ENCODE results near the gene NPTX1. TPM values are rescaled to one million over a fixed set of nuclear protein-coding genes. Genes with fewer than 3 reads are reported as not detected.

The NPTX1 gene
- total and polyA plus RNA-seq, 4 donors, result under 0.01 TPM; not detected in 3

DNA sequence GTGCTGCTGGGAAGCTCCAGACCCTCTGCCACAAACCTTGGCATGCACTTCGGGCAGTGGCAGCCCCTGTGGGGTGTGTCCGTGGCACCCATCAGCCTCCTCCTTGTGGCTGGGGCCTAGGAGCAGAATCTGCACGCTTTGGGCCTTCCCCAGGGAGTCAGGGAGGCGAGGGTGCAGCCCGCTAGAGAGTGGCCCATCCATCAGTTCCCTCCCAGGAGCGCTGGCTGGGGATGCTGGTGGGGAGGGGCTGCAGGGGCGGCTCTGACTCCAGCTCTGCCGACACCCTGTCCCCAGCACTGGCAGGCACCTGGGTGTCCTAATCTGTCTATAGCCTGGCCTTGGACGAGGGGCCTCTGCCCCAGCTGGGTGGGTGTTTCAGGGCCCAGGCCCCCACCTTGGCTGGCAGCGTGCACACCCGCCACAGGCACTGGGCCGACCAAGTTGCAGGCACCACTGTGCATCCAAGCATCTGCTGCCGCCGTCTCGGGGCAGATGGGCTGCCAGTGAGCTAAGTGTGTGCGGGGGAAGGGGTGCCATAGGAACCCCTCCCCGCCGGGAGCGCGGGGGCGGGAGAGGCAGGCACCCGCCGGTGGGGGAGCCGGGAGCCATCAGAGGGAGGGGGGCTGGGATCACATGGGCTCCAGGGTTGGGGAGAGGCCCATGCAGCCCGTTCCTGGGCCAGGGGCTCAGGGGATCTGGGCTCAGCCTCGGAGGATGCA, 31.2 kb downstream of the NPTX1 start:
- Histone ChIP-seq H3K27ac (ENCODE audit: low read depth in 1 of 2, low read length in 2 of 2) (no peak overlapping the region), H3K9me3 (ENCODE audit: control insufficient read depth in 4 of 4, low read length in 3 of 4) (no peaks in the 10 kb centered on the region), H3K36me3 (ENCODE audit: control insufficient read depth in 4 of 4, insufficient read depth in 3 of 4, low read depth in 1 of 4, low read length in 3 of 4) (peaks cover 0 to 1% (median 0%) of the 10 kb centered on the region in 4 donors), H3K9ac (ENCODE audit: low read depth in 1 of 2, low read length in 2 of 2) (no peak overlapping the region), H3K4me3 (ENCODE audit: low read depth in 1 of 3, low read length in 3 of 3) (no peak overlapping the region), H3K4me1 (ENCODE audit: control insufficient read depth in 4 of 4, insufficient read depth in 4 of 4, low read length in 3 of 4) (peaks cover 0 to 4% (median 0%) of the 10 kb centered on the region in 4 donors), H3K27me3 (ENCODE audit: control insufficient read depth in 4 of 4, insufficient read depth in 4 of 4, low read length in 3 of 4) (no peaks in the 10 kb centered on the region)
- TF ChIP-seq YY1 (IDR thresholded peaks at IDR 0.05) (no peak), SP1 (IDR thresholded peaks at IDR 0.05) (no peak), HNF4A (conservative IDR thresholded peaks at IDR 0.05) (no peak), GABPA (IDR thresholded peaks at IDR 0.05 in 1 of 2, conservative IDR thresholded peaks at IDR 0.05 in 1 of 2) (no peak), FOXA2 (IDR thresholded peaks at IDR 0.05) (no peak), CTCF (IDR thresholded peaks at IDR 0.05; ENCODE audit: low read depth, low read length, missing input control) (no peak), ATF3 (IDR thresholded peaks at IDR 0.05) (no peak), ZBTB33 (IDR thresholded peaks at IDR 0.05) (no peak), TAF1 (conservative IDR thresholded peaks at IDR 0.05) (no peak), JUND (IDR thresholded peaks at IDR 0.05) (no peak), RAD21 (IDR thresholded peaks at IDR 0.05) (no peak), EGR1 (IDR thresholded peaks at IDR 0.05; ENCODE audit: low read depth in 2 of 2) (no peak)
- TF ChIP-seq, protein P1, sequence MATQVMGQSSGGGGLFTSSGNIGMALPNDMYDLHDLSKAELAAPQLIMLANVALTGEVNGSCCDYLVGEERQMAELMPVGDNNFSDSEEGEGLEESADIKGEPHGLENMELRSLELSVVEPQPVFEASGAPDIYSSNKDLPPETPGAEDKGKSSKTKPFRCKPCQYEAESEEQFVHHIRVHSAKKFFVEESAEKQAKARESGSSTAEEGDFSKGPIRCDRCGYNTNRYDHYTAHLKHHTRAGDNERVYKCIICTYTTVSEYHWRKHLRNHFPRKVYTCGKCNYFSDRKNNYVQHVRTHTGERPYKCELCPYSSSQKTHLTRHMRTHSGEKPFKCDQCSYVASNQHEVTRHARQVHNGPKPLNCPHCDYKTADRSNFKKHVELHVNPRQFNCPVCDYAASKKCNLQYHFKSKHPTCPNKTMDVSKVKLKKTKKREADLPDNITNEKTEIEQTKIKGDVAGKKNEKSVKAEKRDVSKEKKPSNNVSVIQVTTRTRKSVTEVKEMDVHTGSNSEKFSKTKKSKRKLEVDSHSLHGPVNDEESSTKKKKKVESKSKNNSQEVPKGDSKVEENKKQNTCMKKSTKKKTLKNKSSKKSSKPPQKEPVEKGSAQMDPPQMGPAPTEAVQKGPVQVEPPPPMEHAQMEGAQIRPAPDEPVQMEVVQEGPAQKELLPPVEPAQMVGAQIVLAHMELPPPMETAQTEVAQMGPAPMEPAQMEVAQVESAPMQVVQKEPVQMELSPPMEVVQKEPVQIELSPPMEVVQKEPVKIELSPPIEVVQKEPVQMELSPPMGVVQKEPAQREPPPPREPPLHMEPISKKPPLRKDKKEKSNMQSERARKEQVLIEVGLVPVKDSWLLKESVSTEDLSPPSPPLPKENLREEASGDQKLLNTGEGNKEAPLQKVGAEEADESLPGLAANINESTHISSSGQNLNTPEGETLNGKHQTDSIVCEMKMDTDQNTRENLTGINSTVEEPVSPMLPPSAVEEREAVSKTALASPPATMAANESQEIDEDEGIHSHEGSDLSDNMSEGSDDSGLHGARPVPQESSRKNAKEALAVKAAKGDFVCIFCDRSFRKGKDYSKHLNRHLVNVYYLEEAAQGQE (IDR thresholded peaks at IDR 0.05), result no peak
- DNase-seq (ENCODE audit: low spot score), result no peak
- WGBS, result 76% methylated on average over 26 of the region's 26 CpGs

GRCh38 chr17:80444644-80444979, 31.8 kb downstream of the NPTX1 start:
- WGBS, result 79% methylated on average over 6 of the region's 6 CpGs
- no peak for DNase-seq (ENCODE audit: low spot score)
- TF ChIP-seq JUND (IDR thresholded peaks at IDR 0.05) (no peak), FOXA2 (IDR thresholded peaks at IDR 0.05) (no peak), GABPA (IDR thresholded peaks at IDR 0.05 in 1 of 2, conservative IDR thresholded peaks at IDR 0.05 in 1 of 2) (no peak), CTCF (IDR thresholded peaks at IDR 0.05; ENCODE audit: low read depth, low read length, missing input control) (no peak), HNF4A (conservative IDR thresholded peaks at IDR 0.05) (no peak)
- TF ChIP-seq, protein P2, sequence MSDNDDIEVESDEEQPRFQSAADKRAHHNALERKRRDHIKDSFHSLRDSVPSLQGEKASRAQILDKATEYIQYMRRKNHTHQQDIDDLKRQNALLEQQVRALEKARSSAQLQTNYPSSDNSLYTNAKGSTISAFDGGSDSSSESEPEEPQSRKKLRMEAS (IDR thresholded peaks at IDR 0.05), result no peak
- peaks cover 0 to 1% (median 0%) of the 10 kb centered on the region in 4 donors for H3K36me3 ChIP-seq (ENCODE audit: control insufficient read depth in 4 of 4, insufficient read depth in 3 of 4, low read depth in 1 of 4, low read length in 3 of 4)
- no peak overlapping the region for H3K4me3 ChIP-seq (ENCODE audit: low read depth in 1 of 3, low read length in 3 of 3)
- no peaks in the 10 kb centered on the region for H3K9me3 ChIP-seq (ENCODE audit: control insufficient read depth in 4 of 4, low read length in 3 of 4)
- H3K27me3 ChIP-seq (ENCODE audit: control insufficient read depth in 4 of 4, insufficient read depth in 4 of 4, low read length in 3 of 4), result no peaks in the 10 kb centered on the region
- no peak overlapping the region for H3K9ac ChIP-seq (ENCODE audit: low read depth in 1 of 2, low read length in 2 of 2)
- H3K4me1 ChIP-seq (ENCODE audit: control insufficient read depth in 4 of 4, insufficient read depth in 4 of 4, low read length in 3 of 4), result peaks cover 0 to 4% (median 0%) of the 10 kb centered on the region in 4 donors
- no peak overlapping the region for H3K27ac ChIP-seq (ENCODE audit: low read depth in 1 of 2, low read length in 2 of 2)
